HG03457 (cell line): ENCODE results near the gene TMEM125.

Experiments used
- ATAC-seq: cut with Tn5 transposase; IDR thresholded peaks from one replicate; pipeline ENCODE4 v1.9.1; 2021; ENCODE audit warnings: moderate number of reproducible peaks; ENCODE audit not compliant: unreplicated experiment

The TMEM125 gene

GRCh38 chr1:43269627-43270375 lies at the start of gene TMEM125:
Gene TMEM125 (plus strand): TSS chr1:43269983. CDS start chr1:43272723, 2,740 bp downstream.
- no peak for ATAC-seq

GRCh38 chr1:43220905-43221778 lies 48.6 kb upstream of the TMEM125 start:
- ATAC-seq: peak; percentile 56

- ATAC-seq: no peak
Measured at GRCh38 chr1:43221797-43222196, 48.0 kb upstream of the TMEM125 start.

GRCh38 chr1:43222879-43223278 lies 46.9 kb upstream of the TMEM125 start:
- no peak for ATAC-seq

GRCh38 chr1:43225168-43225567 lies 44.6 kb upstream of the TMEM125 start:
- no peak for ATAC-seq

- ATAC-seq: no peak
Measured at GRCh38 chr1:43227143-43227764, 42.5 kb upstream of the TMEM125 start.

GRCh38 chr1:43229826-43230780 lies 39.7 kb upstream of the TMEM125 start:
- no peak for ATAC-seq

- ATAC-seq: no peak
Measured at GRCh38 chr1:43232074-43232473, 37.7 kb upstream of the TMEM125 start.

GRCh38 chr1:43232482-43232881 lies 37.3 kb upstream of the TMEM125 start:
- no peak for ATAC-seq

- ATAC-seq: no peak
Measured at GRCh38 chr1:43233631-43234030, 36.2 kb upstream of the TMEM125 start.

GRCh38 chr1:43234267-43234666 lies 35.5 kb upstream of the TMEM125 start:
- no peak for ATAC-seq

- no peak for ATAC-seq
Measured at GRCh38 chr1:43235040-43235439, 34.7 kb upstream of the TMEM125 start.

GRCh38 chr1:43235451-43236121 lies 34.2 kb upstream of the TMEM125 start:
- no peak for ATAC-seq

GRCh38 chr1:43237121-43237520 lies 32.7 kb upstream of the TMEM125 start:
- ATAC-seq: no peak

GRCh38 chr1:43238085-43238484 lies 31.7 kb upstream of the TMEM125 start:
- ATAC-seq: no peak

GRCh38 chr1:43238991-43239469 lies 30.8 kb upstream of the TMEM125 start:
- ATAC-seq: no peak

GRCh38 chr1:43239484-43239883 lies 30.3 kb upstream of the TMEM125 start:
- no peak for ATAC-seq

- no peak for ATAC-seq
Measured at GRCh38 chr1:43241413-43241836, 28.4 kb upstream of the TMEM125 start.

GRCh38 chr1:43243299-43243698 lies 26.5 kb upstream of the TMEM125 start:
- no peak for ATAC-seq
